Right lung (tissue), 5 donors: ENCODE data around the gene SPOCK1. TPM values are rescaled to one million over a fixed set of nuclear protein-coding genes. Genes with fewer than 3 reads are reported as not detected.

Source experiments
- DNase-seq, 2 donors: peaks; one replicate each; pipeline ENCODE4 v3.0.0-alpha.2; 2013
- polyA plus RNA-seq, 5 donors: library from polyadenylated mRNA; unstranded; fragments of 120-200 nt; gene quantifications; one replicate each; pipeline versions ENCODE4 v1.2.1 to v1.2.3, GENCODE V29; 2013; ENCODE audit warnings: inconsistent platforms in 1 of 5, low replicate concordance in 1 of 5; ENCODE audit not compliant: insufficient read length in 5 of 5, insufficient read depth in 1 of 5

The SPOCK1 gene
- polyA plus RNA-seq, 5 donors, result 0.43 to 1.4 (median 0.55) TPM

DNA sequence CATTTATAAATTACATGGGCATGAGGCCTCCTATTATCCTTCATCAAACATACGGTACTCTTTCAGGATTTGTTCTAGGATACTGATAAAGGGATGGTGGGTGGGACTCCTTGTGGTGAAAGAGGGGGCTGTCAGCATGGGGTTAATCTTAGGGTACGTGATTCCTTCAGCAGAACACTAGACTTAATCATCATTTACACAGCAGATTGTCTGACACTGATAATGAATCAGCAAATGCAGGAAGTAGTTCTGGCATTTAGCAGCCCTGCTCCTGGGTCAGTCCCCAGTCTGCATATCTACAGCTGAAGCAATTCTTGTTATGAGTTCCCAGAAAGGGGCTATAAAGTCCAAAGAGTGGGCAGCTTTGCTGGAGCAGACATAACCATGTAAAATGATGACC, 384.6 kb downstream of the SPOCK1 start:
- DNase-seq, result no peak

DNA sequence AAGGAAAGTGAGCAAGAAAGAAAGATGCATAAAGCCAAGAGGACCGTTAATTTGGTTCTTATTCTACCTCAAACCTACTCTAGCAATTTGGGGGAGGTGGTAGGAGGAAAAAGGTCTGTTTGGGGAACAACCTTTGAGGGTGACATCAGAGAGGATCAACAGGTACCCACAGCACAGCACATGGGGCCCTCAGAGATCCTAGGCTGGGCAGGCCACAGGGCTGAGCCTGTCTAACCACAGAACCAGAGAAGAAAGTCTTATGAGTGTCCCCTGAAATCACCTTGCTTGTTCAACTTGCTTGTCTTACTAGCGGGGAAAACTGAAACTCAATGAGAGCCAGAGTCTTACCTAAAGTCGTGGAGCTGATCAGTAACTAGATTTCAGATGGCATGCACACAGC, 385.2 kb downstream of the SPOCK1 start:
- DNase-seq, result no peak

DNA sequence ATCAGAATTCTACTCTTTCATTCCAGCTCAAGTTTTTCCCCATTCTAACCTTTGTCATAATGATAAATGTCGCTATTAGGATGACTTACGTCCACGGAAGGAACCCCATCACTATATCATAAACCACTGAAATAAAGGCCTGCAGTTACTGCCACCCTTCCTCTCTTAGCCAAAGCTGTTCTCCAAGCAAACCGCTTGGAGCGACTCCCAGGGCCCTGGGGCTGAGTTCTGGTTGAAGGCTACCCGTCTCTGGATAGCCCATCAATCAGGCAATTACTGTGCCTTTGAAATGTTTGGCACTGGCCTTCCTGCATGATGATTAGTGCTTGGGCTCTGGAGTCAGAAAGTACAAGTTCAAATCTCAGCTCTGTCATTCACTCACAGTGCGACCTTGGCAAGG, 386.0 kb downstream of the SPOCK1 start:
- DNase-seq, result no peak

DNA sequence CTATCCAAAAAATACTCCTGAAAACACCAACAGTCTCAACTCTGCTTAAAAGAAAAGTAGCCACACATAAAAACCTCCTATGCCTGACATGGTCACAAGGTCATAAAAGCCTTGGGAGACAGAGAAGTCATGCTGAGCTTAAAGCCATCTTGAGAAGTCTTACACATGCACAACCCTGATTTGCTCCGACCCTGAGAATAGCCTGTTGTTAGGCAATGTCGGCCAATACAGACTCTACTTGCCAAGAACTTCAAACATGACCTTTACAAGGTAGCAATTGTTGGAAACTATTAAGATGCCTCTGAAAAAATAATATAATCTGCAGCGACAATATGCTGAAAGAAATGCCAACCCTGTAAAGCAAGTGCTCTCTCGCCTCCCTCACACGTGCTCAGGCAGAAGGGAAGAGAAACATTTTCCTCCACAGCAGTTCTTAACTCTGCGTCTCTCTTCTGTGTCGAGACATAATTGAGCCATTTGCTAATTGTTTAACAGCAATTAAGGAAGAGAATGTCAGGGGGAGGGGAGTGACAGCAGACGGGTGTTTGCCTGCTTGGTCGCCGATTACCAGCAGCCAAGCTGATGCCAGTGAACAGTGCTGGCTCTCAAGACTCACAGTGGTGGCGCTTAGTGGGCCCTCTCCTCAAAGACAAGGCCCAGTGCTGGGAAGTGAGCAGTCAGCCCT, 393.6 kb downstream of the SPOCK1 start:
- DNase-seq, result no peak

DNA sequence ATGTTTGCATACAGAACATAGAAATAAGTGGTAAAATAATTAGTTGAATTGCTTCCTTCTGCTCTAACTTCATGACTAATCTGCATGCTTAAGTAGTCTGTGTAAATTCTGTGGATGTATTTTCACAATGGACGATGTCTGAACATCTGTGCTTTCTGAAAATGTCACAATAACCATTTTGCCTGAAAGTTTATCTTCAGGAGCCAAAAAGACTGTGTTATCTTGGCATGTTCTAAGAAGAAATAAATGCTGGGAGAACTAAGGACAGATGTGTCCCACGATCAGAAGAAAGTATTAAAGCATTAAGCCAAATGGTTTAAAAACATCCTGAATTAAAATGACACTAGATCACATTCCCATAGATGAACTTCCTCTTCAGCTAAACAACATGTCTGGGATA, 397.6 kb downstream of the SPOCK1 start:
- no peak for DNase-seq

DNA sequence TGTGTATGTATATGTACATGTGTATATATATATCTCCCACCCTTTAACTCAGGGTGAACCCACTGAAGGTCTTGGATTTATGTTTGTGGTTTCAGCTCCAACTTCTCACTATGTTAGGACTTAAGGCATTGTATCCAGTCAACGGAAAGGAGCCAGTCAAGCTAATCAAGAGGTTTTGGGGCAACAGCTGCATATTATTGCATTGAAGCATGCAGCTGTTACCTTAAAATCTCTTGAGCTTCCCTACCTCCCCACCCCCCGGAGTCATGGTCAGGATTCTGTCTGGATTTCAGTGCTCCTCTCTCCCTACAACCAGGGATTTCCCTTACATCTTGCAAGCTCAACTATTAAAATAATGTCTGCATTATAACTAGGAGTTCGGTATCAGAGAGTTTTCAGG, 399.5 kb downstream of the SPOCK1 start:
- no peak for DNase-seq

DNA sequence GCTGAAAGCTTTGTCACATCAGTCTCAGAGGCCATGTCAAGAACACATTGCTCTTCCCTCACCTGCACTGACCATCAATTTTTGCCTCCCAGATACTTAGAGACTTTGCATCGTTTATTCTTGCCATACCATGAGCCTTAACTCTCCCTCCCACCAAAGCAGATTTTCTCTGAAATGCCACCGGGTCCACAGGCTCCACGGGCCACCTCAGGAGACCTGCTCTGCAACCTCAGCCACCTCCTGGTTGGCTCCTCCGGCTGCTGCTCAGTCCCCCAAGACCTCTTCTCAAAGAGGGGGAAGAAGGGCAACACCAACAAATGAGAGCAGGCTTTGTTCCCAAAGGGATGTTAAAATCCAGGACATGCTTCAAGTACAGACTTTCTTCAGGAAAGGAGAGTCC, 400.5 kb downstream of the SPOCK1 start:
- no peak for DNase-seq

DNA sequence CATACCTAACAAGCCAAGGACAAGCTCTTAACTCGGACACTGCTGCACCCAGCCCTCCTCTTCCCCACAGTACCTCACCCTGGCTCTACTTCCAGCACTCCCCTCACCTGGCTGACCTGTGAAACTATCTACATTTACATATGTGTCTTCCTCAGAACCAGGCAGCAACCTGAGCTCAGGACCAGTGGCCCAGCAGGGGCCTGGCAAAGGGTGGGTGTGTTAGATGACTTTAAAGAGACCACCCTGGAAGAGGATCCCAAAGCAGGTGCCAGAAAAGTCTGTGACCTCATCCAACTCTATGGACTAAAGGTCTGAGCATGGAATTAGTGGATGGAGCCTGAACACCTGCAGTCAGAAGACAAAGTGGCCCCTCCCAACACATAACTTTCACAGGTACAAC, 400.9 kb downstream of the SPOCK1 start:
- no peak for DNase-seq

DNA sequence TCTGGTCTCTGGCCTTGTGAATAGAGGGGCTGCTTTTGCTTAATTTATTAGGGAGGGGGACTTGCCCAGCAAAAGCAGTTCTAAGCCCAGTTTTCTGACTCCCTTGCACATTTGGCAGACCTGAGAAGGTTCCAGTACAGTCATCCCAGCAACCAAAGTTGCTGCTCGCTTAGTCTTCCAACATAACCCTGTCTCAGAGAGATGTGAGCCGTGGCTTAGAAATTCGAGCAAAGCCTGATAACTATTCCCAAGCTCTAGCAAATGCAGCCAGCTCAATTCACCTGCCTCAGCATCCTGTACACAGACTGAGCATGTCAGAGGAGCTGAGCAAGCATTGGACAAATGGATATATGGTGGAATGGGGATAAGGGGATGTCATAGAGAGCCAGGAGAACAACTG, 401.9 kb downstream of the SPOCK1 start:
- DNase-seq, result no peak

DNA sequence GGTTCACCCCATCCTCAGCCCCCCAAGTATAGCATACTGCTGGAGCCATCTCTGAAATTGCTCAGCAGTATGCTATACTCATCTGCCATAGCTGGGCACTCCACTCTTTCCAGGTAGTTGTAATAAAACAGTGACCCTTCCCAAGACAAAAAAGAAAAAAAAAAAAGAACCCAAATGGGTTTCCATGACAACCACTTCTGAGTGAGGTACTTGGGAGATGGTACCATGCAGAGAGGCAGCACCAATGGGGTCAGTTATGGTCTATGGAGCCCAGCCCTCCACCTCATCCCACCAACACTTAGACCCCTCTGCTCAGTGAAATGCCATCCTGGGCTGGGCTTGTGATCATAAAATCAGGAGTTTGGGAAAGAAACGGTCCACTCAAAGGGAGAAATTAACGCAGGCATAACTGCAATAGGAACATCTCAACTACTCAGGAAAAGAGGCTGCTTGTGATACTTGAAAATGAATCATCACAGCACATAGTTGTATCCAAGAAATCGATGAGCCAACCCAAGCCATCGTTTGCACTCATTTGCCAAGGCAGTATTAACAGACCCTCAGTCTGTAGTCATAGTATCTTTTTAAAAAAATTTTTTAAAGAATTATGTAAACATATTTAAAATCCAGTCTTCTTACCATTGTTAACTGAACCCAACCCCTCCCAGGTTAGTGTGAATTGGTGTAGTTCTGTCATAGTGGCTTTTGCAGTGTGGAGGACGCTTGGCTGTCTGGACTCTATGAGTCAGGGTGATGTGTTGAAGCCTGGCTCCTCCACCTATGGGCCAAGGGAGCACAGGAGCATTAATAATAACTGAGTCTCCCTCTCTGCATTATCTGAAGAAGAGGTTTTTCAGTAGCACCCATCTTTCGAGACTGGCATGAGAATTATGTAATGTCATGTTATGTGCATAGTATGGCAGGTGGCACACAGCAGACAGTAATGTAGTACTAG, 402.7 kb downstream of the SPOCK1 start:
- DNase-seq, result no peak

DNA sequence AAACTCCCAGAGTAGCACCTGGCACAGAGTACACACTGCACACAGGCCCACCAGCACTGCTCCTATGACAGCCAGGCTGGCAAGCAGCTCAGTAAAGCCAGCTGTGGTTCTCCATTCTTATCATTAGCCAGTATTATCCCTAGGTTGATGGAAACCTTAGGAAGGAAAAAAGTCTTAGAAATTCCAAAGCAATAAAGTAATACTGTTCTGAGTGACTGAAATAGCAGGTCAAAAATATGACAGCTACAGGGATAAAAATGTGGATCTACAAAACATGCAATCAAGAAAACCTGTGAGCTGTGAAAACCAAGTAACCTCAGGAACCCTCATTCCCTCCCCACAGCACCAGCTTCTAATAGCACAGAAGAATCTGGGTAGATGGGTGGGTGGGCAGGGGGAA, 403.5 kb downstream of the SPOCK1 start:
- no peak for DNase-seq

DNA sequence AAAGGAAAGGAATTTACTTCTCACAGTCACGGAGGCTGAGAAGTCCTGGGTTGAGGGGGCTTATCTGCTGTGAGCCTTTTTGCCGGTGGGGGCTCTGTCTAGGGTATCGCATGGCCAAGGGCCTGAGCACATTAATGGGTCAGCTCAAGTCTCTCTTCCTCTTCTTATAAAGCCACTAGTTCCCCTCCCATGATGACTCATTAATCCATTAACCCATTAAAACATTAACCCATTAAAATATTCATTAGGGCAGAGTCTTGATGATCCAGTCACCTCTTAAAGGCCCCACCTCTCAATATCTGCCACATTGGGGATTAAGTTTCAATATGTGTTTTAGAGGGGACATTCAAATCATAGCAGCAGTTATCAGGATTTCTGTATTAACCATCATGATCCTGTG, 406.3 kb downstream of the SPOCK1 start:
- DNase-seq, result no peak

DNA sequence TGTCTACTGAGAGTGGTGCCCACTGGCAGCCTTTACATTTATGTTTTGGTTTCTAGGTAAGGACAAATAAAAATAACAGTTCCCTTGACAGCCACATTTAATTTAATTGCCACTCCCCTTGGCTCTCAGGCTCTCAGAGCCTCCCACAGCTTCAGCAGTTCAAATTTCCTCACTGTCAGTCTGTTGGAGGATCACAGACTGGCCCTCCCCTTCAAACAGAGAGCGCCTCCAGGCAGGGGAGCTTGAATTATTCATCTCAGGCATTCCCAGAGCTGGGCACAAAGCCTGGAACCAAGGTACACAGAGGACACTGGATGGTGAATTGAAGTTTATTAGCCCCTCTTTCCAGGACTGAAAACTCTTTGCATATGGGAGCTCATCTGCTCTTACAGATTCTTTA, 407.7 kb downstream of the SPOCK1 start:
- DNase-seq, result no peak

DNA sequence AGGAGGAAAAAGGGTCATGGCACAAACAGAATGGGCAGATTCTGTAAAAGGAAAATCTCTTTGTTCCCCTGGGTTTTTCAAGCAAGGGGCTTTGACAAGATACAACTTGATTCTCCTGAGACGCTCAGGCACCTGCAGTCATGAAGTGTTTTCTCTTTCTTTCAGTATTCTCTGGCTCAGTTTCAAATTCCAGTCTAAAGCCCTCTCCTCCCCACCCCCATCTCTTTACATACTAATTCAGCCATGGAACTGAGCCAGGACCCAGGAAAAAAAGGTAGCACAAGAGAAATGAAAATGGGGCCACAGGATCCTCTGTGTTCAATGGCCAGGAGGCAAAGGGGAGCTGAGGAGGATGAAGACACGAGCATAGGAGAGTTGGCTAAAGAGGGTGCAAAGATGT, 408.4 kb downstream of the SPOCK1 start:
- DNase-seq, result no peak

DNA sequence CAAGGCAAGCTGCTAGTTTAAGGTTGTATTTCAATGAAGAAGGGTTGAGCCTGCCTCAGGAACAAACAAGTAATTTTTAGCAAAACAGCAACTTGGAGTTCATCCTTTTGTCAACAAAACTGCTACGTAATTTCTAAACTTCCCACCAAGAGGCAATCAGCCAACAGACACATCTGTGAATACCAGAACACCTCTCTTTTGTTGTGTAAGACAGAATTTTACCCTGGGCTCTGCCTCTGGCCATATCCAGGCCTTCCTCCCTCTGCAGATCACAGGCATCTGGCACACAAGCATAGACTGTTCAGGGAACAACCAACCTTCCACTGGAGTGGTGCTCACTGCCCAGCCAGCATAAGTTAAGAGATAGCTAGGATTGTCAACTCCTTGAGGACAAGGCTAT, 409.0 kb downstream of the SPOCK1 start:
- DNase-seq, result no peak

DNA sequence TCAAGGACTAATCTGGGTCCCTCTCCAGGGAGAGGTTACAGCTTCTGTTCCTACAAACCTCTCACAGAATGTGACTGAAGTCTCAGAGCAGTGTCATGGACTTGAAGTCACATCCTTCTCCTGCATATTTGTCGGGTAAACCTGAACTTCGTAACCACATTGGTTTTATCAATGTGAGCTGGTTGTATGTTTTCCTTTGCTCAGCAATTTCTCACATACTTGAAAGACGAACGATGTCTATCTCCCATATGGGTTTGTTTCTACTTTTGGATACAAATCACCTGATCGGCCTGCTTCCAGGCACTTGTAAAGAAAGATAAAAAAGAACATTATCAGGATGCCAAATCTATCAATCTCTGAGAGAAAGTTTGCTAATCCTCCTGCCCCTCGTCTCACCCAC, 411.0 kb downstream of the SPOCK1 start:
- DNase-seq, result no peak

DNA sequence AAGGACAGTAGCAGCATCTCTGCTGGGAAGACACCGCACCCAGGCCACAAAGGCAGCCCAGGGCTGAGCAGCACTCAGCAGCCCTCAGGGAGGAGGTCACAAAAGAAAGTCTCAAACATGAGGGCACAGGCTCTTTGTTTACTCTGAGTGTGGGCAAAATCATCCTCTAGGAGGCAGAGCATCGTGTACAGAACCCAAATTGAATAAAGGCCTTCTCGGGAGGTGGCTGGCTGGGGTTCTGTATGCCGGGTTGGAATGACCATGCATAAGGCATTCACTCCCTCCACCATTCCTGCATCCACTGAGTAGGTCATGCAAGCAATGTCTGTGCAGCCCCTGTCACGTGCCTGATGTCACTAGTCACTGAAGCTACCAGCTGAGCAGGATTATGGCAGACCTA, 412.8 kb downstream of the SPOCK1 start:
- no peak for DNase-seq

DNA sequence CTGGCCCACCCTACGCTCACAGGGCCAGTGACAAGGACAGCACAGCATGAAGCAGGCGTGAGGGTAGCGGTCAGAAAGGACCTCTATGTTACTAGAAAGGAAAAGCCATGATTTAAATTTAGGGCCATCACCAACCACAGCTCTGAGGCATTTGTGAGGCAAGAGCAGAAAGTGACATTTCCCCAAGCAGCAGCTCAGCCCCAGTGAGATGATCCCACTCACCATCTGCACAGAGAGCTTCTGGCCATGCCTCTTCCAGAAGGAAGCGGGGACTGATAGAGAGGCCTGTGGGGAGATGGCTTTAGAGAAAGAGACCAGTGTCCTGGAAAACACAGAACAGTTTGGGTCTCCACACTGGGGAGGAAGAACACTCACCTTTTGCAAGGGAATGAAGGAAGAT, 413.9 kb downstream of the SPOCK1 start:
- DNase-seq, result no peak

DNA sequence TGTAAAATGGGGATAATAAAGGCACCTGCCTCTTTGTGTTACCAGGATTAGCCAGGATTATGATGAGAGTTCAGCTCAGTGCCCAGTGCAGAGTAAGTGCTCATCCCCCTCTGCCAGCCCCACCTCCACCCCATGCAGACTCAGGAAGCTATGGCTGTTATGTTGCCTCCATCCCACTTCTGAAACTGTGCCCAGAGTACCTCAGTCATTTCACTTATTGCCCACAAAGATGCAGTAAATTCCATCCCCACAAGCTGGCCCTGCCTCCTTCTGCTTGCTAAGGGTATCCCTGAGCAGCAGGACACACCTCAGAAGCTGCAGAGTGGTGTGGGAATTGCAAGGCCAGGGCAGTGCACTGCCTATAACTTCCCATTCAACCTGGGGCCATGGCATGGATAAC, 415.1 kb downstream of the SPOCK1 start:
- no peak for DNase-seq

DNA sequence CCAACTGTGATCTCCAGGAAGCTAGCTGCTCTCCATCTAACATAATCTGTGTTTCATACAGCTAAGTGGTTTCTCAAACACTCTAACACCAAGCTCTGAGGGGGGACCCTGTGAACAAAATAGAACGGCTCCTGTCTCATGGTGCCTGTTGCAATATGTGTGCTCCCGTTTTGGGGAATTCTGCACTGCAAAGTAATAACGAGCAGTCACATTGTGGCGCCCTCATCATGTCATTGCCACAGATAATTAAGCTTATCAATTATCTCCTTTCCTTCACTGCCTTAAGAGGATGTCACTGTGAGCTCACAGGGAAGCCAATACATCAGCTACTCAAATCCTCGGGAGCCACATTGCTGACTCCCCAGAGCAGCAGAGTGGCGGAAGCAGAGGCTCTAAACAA, 416.2 kb downstream of the SPOCK1 start:
- DNase-seq, result no peak

DNA sequence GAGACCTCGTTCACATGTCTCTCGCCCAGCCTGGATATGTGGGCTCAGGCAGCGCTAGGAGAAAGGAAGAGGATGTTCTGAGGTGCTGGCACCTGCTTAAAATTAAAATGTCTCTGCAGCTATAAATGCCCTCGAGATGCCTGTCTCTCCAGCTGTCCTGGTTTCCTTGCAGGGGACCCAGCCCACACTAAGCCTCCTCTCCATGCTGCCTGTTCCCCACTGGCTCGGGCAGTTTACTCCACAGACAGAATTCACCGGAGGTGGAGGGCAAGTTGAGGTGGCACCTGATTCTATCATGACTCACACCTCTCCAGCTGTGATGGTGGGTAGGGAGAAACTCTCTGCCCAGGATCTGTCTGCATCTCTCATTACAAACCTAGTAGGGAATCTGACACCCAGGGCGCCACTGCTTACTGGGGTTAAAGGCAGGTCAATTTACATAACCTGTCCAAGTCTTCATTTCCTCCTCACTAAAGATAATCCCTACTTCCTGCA, 420.9 kb downstream of the SPOCK1 start:
- no peak for DNase-seq

DNA sequence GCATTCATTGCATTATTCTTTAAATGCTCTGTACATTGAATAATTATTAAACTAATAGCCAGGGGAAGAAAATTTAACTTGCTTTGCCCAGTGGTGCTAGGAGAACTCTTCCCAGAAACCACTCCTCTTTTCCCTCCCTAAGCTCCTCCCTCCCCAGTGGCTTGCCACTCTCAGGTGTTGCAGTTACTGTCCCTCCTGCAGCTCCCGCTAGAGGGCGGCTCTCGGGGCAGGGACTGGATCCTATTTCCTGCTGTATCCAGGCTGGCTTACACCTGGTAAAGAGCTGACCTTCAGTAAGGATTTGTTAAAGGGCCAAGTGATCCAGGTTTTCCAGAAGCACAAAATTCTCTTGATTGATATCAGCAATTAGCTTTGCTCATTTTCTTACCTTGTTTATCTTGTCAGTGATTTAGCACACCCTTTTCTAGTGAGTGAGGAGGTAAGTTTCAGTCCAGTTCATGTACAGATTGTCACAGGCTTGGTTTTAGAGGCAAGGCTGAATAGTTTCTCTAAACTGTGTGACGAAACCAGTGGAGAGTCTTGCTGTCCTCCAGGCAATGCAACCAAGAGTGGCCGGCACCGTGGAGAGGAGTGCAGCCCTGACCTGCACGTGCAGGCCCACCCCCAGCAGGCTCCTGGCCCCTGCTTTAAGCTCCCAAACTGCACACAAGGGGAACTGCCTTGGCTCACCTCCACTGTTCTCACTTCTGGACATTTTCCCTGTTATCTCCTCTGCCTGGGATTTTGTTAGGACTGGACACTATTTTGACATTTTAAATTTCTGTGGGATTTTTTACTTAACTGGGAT, 423.8 kb downstream of the SPOCK1 start:
- peak in 1 of 2 donors; percentile 7 for DNase-seq
